IgD-negative memory B cell (primary cell): Measurements from ENCODE around the gene NOA1. TPM values are rescaled to one million over a fixed set of nuclear protein-coding genes. Genes with fewer than 3 reads are reported as not detected.
A peak's percentile ranks its signal among the peaks of the same experiment; 100 is the strongest.
"Not testable (repeated sequence)": the region's sequence is repeated elsewhere in the genome, so short reads cannot be mapped to it uniquely, and the experiment has no call there.

Experiments used
- H3K27ac Mint-ChIP-seq, 3 donors: one replicate each; pipeline ENCODE4 v1.8.0; 2020 to 2022; ENCODE audit warnings: mild to moderate bottlenecking in 3 of 3, mixed read lengths in 3 of 3, moderate library complexity in 1 of 3
- H3K27me3 Mint-ChIP-seq: one replicate; pipeline ENCODE4 v1.8.0; 2021; ENCODE audit warnings: mixed read lengths
- H3K36me3 Mint-ChIP-seq: one replicate; pipeline ENCODE4 v1.8.0; 2020; ENCODE audit warnings: mild to moderate bottlenecking, mixed read lengths
- H3K4me1 Mint-ChIP-seq, 3 donors: one replicate each; pipeline ENCODE4 v1.8.0; 2020 to 2022; ENCODE audit warnings: mixed read lengths in 3 of 3, mild to moderate bottlenecking in 1 of 3
- H3K4me3 Mint-ChIP-seq, 4 donors: one replicate each; pipeline ENCODE4 v1.8.0; 2020 to 2022; ENCODE audit warnings: mild to moderate bottlenecking in 4 of 4, mixed read lengths in 4 of 4, moderate library complexity in 3 of 4
- H3K9me3 Mint-ChIP-seq, 3 donors: one replicate each; pipeline ENCODE4 v1.8.0; 2020 to 2021; ENCODE audit warnings: mixed read lengths in 3 of 3, mild to moderate bottlenecking in 1 of 3
- polyA plus RNA-seq: library from polyadenylated mRNA; unstranded; fragments of 300-500 nt; fragmentation: Illumina TruSeq; gene quantifications from one replicate; pipeline ENCODE4 v1.2.3, GENCODE V29; 2021

Gene NOA1
- polyA plus RNA-seq, 1 donor from 2014 or later = 21.2 TPM

- Mint-ChIP-seq H3K27ac (no peak overlapping the region), H3K4me1 (peaks cover 5 to 12% (median 6%) of the 10 kb centered on the region in 3 donors), H3K9me3 (no peaks in the 10 kb centered on the region), H3K36me3 (peaks cover 9% of the 10 kb centered on the region), H3K4me3 (peak overlapping the region in 1 of 4 donors; percentile 58), H3K27me3 (no peaks in the 10 kb centered on the region)
These were observed 50.2 kb downstream of the NOA1 start for GRCh38 chr4:56927196-56927595.

- H3K27me3 Mint-ChIP-seq, H3K4me3 Mint-ChIP-seq, H3K27ac Mint-ChIP-seq, H3K36me3 Mint-ChIP-seq, H3K9me3 Mint-ChIP-seq: not testable (repeated sequence)
- peaks cover 33 to 39% (median 34%) of the 10 kb centered on the region in 3 donors for H3K4me1 Mint-ChIP-seq
These were observed 62.4 kb downstream of the NOA1 start for GRCh38 chr4:56914977-56915376.

GRCh38 chr4:56914336-56914735, 63.1 kb downstream of the NOA1 start:
- H3K9me3 Mint-ChIP-seq = no peaks in the 10 kb centered on the region
- peak overlapping the region in 3 of 4 donors; percentile 28 to 48 (median 37) for H3K4me3 Mint-ChIP-seq
- no peaks in the 10 kb centered on the region for H3K27me3 Mint-ChIP-seq
- no peak overlapping the region for H3K27ac Mint-ChIP-seq
- H3K4me1 Mint-ChIP-seq = peaks cover 33 to 44% (median 40%) of the 10 kb centered on the region in 3 donors
- no peaks in the 10 kb centered on the region for H3K36me3 Mint-ChIP-seq

Other genes starting within 250 kb of the NOA1 start
- gene SPINK2, start 155.9 kb downstream of the NOA1 start, polyA plus RNA-seq = 7.1 TPM
- 114 TPM for gene REST, start 69.7 kb downstream of the NOA1 start, polyA plus RNA-seq
- gene POLR2B, start 1.3 kb upstream of the NOA1 start, polyA plus RNA-seq = 39.8 TPM
- not detected for gene IGFBP7, start 132.8 kb upstream of the NOA1 start, polyA plus RNA-seq